Neural progenitor cell (in vitro differentiated cells): ENCODE results near the gene DTWD2.

Experiments used
- EZH2 ChIP-seq: fragments of 200-600 bp; sonication (generic); IDR thresholded peaks from 2 replicates; pipeline ENCODE4 v1.6.1; 2017; ENCODE audit warnings: antibody characterized with exemption, mild to moderate bottlenecking, moderate library complexity
- EZH2phosphoT487 ChIP-seq: fragments of 200-600 bp; sonication (generic); IDR thresholded peaks from 2 replicates; pipeline ENCODE4 v1.6.1; 2017; ENCODE audit warnings: antibody characterized with exemption
- TF ChIP-seq, protein P1 (sequence below): fragments of 200-600 bp; sonication (generic); IDR thresholded peaks from 2 replicates; pipeline ENCODE4 v1.5.1; 2017; ENCODE audit warnings: antibody characterized with exemption, mild to moderate bottlenecking

DNA sequence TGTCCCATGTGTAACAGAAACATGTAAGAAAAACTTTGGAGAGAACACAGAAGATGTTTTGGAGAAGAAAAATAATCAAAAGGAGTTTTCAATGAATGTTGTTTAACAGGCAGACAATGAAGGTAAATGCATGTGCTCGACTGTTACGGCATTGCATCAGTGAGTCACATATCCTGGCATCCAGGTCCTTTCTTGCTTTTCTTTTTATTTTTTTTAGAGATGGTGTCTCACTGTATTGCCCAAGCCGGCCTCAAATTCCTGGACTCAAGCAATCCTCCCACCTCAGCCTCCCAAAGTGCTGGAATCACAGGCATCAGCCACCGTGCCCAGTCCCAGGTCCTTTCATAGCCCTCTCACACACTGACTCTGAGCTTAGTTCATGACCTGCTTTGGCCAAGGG, 181.8 kb downstream of the DTWD2 start:
- TF ChIP-seq EZH2phosphoT487 = no peak
- TF ChIP-seq, protein P1, sequence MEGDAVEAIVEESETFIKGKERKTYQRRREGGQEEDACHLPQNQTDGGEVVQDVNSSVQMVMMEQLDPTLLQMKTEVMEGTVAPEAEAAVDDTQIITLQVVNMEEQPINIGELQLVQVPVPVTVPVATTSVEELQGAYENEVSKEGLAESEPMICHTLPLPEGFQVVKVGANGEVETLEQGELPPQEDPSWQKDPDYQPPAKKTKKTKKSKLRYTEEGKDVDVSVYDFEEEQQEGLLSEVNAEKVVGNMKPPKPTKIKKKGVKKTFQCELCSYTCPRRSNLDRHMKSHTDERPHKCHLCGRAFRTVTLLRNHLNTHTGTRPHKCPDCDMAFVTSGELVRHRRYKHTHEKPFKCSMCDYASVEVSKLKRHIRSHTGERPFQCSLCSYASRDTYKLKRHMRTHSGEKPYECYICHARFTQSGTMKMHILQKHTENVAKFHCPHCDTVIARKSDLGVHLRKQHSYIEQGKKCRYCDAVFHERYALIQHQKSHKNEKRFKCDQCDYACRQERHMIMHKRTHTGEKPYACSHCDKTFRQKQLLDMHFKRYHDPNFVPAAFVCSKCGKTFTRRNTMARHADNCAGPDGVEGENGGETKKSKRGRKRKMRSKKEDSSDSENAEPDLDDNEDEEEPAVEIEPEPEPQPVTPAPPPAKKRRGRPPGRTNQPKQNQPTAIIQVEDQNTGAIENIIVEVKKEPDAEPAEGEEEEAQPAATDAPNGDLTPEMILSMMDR = no peak
- TF ChIP-seq EZH2 = no peak
